Kidney (tissue), 14 donors: ENCODE results near the gene SPTBN5. TPM values are rescaled to one million over a fixed set of nuclear protein-coding genes. Genes with fewer than 3 reads are reported as not detected.

Source experiments
- DNase-seq, 5 donors: peaks; one replicate each; pipeline ENCODE4 v3.0.0-alpha.2; 2013 to 2020
- FAIRE-seq: peaks from 2 replicates; lab custom pipeline; 2012; peaks lifted over from hg19 to GRCh38; lab: Jason Lieb, UNC
- H3K27ac ChIP-seq, 2 donors: one replicate each; pipeline ENCODE4 v1.7.0; 2013; ENCODE audit warnings: low read depth in 2 of 2, low read length in 2 of 2, inconsistent platforms in 1 of 2
- H3K27me3 ChIP-seq: one replicate; pipeline ENCODE4 v1.7.1; 2013; ENCODE audit warnings: low read length, inconsistent platforms; ENCODE audit not compliant: control insufficient read depth, insufficient read depth
- H3K36me3 ChIP-seq, 3 donors: one replicate each; pipeline versions ENCODE4 v1.7.0 to v1.7.1; 2013; ENCODE audit warnings: low read length in 3 of 3, control low read depth in 1 of 3, inconsistent platforms in 1 of 3; ENCODE audit not compliant: insufficient read depth in 3 of 3, control insufficient read depth in 2 of 3
- H3K4me1 ChIP-seq, 3 donors: one replicate each; pipeline versions ENCODE4 v1.7.0 to v1.7.1; 2013; ENCODE audit warnings: low read length in 3 of 3, inconsistent platforms in 1 of 3, low read depth in 1 of 3; ENCODE audit not compliant: control insufficient read depth in 2 of 3, insufficient read depth in 2 of 3
- H3K4me3 ChIP-seq, 3 donors: one replicate each; pipeline versions ENCODE4 v1.7.0 to v1.8.1; 2013; ENCODE audit warnings: low read length in 3 of 3, control low read depth in 1 of 3, inconsistent platforms in 1 of 3
- H3K9ac ChIP-seq, 3 donors: one replicate each; pipeline versions ENCODE4 v1.7.0 to v1.7.1; 2013; ENCODE audit warnings: low read length in 3 of 3, control low read depth in 1 of 3, inconsistent platforms in 1 of 3
- H3K9me3 ChIP-seq, 3 donors: one replicate each; pipeline versions ENCODE4 v1.7.0 to v1.7.1; 2013; ENCODE audit warnings: low read length in 3 of 3, control low read depth in 1 of 3, inconsistent platforms in 1 of 3; ENCODE audit not compliant: control insufficient read depth in 2 of 3, insufficient read depth in 1 of 3
- CTCF ChIP-seq: IDR thresholded peaks from 3 replicates; pipeline ENCODE4 v1.5.1; 2012; ENCODE audit warnings: mild to moderate bottlenecking, moderate library complexity, borderline replicate concordance; ENCODE audit not compliant: insufficient read depth; ENCODE audit errors: extremely low read depth
- intact Hi-C: fragments of 100-400 bp; cut with DNase I; formaldehyde crosslinking; loops from one replicate; pipeline ENCODE4 v1.11.1; 2022
- polyA plus RNA-seq: library from polyadenylated mRNA; stranded (reverse); fragments of 350-450 nt; fragmentation: Illumina TruSeq; extraction: RNeasy Lipid Tissue Mini Kit (QIAGEN cat#74804); gene quantifications from one replicate; pipeline ENCODE4 v1.2.3, GENCODE V29; 2014; ENCODE audit warnings: low read depth, low replicate concordance; ENCODE audit not compliant: insufficient read depth
- total RNA-seq: library from RNA; stranded (reverse); fragmentation: NEBNext Ultra II Directional; extraction: Animal tissue kit (Norgen Biotek cat#: 25700); gene quantifications from one replicate; pipeline ENCODE4 v1.2.1, GENCODE V29; 2021
- donor health status: control.
- donor health status: control.
- donor health status: control.
- donor health status: control.
- donor health status: control.
- donor health status: DM: yes; HTN: yes; CAD: no.
- donor health status: Normal renal cell carcinoma (clear cell type).

SPTBN5 gene
- total and polyA plus RNA-seq, 2 donors from 2014 or later: 1.2 to 2.6 TPM

- no peak for FAIRE-seq
- no peak overlapping the region for H3K9ac ChIP-seq
Observed at GRCh38 chr15:41927536-41927935, 33.7 kb upstream of the SPTBN5 start.

GRCh38 chr15:41926185-41927056 lies 32.6 kb upstream of the SPTBN5 start:
- DNase-seq (no peak), FAIRE-seq (no peak)
- peaks cover 0 to 7% (median 0%) of the 10 kb centered on the region in 3 donors for H3K9me3 ChIP-seq
- H3K27ac ChIP-seq: peak overlapping the region in 1 of 2 donors; percentile 12
- peak overlapping the region in 1 of 3 donors; percentile 12 for H3K9ac ChIP-seq
- TF ChIP-seq CTCF: no peak
- intact Hi-C loops: no loop called here
- no peak overlapping the region for H3K4me3 ChIP-seq
- H3K4me1 ChIP-seq: peaks cover 0 to 31% (median 26%) of the 10 kb centered on the region in 3 donors
- H3K27me3 ChIP-seq: no peaks in the 10 kb centered on the region
- H3K36me3 ChIP-seq: no peaks in the 10 kb centered on the region

More at GRCh38 chr15:41927536-41927935, 33.7 kb upstream of the SPTBN5 start:
- H3K4me3 ChIP-seq: no peak overlapping the region
- TF ChIP-seq CTCF: no peak
- H3K9me3 ChIP-seq: peaks cover 0 to 3% (median 0%) of the 10 kb centered on the region in 3 donors
- intact Hi-C loops: no loop called here
- no peaks in the 10 kb centered on the region for H3K27me3 ChIP-seq
- no peak for DNase-seq
- peaks cover 0 to 28% (median 26%) of the 10 kb centered on the region in 3 donors for H3K4me1 ChIP-seq
- no peak overlapping the region for H3K27ac ChIP-seq
- no peaks in the 10 kb centered on the region for H3K36me3 ChIP-seq

- intact Hi-C loops: no loop called here
- Histone ChIP-seq H3K27ac (no peak overlapping the region), H3K4me3 (no peak overlapping the region), H3K27me3 (no peaks in the 10 kb centered on the region), H3K9me3 (peaks cover 0 to 7% (median 0%) of the 10 kb centered on the region in 3 donors), H3K9ac (no peak overlapping the region), H3K36me3 (no peaks in the 10 kb centered on the region), H3K4me1 (peaks cover 0 to 34% (median 23%) of the 10 kb centered on the region in 3 donors)
- no peak for TF ChIP-seq CTCF
- FAIRE-seq (no peak), DNase-seq (no peak)
Observed at GRCh38 chr15:41925086-41925608, 31.3 kb upstream of the SPTBN5 start.
